Vagina (tissue), 2 donors: ENCODE results near the gene WNT6. TPM values are rescaled to one million over a fixed set of nuclear protein-coding genes. Genes with fewer than 3 reads are reported as not detected.

ENCODE experiments used
- DNase-seq, 2 donors: peaks; one replicate each; pipeline ENCODE4 v3.0.0-alpha.2; 2017; ENCODE audit errors: extremely low spot score in 2 of 2
- H3K27ac ChIP-seq: fragments of 200-600 bp; sonication (generic); one replicate; pipeline ENCODE4 v1.5.1; 2019
- H3K27me3 ChIP-seq: fragments of 200-600 bp; sonication (generic); one replicate; pipeline ENCODE4 v1.5.1; 2019
- H3K36me3 ChIP-seq, 2 donors: fragments of 200-600 bp; sonication (generic); one replicate each; pipeline ENCODE4 v1.5.1; 2017 to 2019
- H3K4me1 ChIP-seq: fragments of 200-600 bp; sonication (generic); one replicate; pipeline ENCODE4 v1.5.1; 2019
- H3K4me3 ChIP-seq, 2 donors: fragments of 200-600 bp; sonication (generic); 1 replicate in 1 of 2; 2 replicates in 1 of 2; pipeline ENCODE4 v1.5.1; 2016 to 2019
- H3K9me3 ChIP-seq: fragments of 200-600 bp; sonication (generic); one replicate; pipeline ENCODE4 v1.5.1; 2019
- POLR2A ChIP-seq, 2 donors: fragments of 450-650 bp; IDR thresholded peaks; one replicate each; pipeline ENCODE4 v1.6.1; 2017; ENCODE audit warnings: antibody characterized with exemption in 2 of 2, mild to moderate bottlenecking in 2 of 2, moderate library complexity in 2 of 2
- POLR2AphosphoS5 ChIP-seq, 2 donors: sonication (generic); formaldehyde crosslinking; IDR thresholded peaks; one replicate each; pipeline ENCODE4 v1.9.0; 2017; ENCODE audit warnings: antibody characterized with exemption in 2 of 2, mild to moderate bottlenecking in 2 of 2, low read depth in 1 of 2; ENCODE audit not compliant: insufficient read depth in 1 of 2
- intact Hi-C: fragments of 100-400 bp; cut with DNase I; formaldehyde crosslinking; loops from one replicate; pipeline ENCODE4 v1.15.1; 2023
- total RNA-seq: library from RNA; depleted of rRNA; stranded (reverse); fragments of >200 nt; gene quantifications from one replicate; pipeline ENCODE4 v1.2.3, GENCODE V29; 2016
- TF ChIP-seq, protein P1 (sequence below), 3 experiments: fragments of 450-650 bp in 2 of 3; fragments of 200-600 bp in 1 of 3; sonication (generic) in 1 of 3; IDR thresholded peaks; one replicate each; pipeline ENCODE4 v1.5.1; 2017 to 2019; ENCODE audit warnings: antibody characterized with exemption in 3 of 3, mild to moderate bottlenecking in 2 of 3, moderate library complexity in 2 of 3

The WNT6 gene
- total RNA-seq, 1 donor from 2014 or later, result 2.0 TPM

DNA sequence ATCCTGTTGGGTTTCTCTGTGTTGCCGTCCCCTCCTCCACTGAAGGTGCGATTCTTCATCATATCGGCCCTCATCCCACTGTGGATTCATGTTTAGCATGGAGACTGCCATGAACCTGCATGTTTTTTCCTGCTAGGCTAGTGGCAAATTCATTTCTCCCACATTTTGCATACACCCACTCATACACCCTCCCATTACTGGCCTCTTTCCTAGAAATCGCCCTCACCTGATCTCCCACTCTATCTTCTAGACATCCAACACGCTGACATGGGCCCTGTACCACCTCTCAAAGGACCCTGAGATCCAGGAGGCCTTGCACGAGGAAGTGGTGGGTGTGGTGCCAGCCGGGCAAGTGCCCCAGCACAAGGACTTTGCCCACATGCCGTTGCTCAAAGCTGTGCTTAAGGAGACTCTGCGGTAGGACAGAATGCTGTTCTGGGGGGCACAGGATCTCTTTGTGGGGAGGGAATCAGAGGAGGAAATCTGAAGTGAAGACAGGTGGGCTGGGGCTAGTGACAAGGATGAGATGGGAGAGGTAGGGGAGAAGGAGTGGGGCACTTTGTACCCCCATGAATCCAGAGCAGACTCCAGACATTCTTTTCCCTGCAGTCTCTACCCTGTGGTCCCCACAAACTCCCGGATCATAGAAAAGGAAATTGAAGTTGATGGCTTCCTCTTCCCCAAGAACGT, 45.7 kb upstream of the WNT6 start:
- no peak for DNase-seq
- Histone ChIP-seq H3K4me1 (no peaks in the 10 kb centered on the region), H3K27ac (no peak overlapping the region), H3K9me3 (no peaks in the 10 kb centered on the region), H3K36me3 (peaks cover 0 to 36% of the 10 kb centered on the region in 2 donors), H3K4me3 (no peak overlapping the region), H3K27me3 (no peaks in the 10 kb centered on the region)
- TF ChIP-seq POLR2AphosphoS5 (IDR thresholded peaks at IDR 0.05; ENCODE audit: insufficient read depth in 1 of 2, low read depth in 1 of 2), result no peak
- TF ChIP-seq, protein P1, sequence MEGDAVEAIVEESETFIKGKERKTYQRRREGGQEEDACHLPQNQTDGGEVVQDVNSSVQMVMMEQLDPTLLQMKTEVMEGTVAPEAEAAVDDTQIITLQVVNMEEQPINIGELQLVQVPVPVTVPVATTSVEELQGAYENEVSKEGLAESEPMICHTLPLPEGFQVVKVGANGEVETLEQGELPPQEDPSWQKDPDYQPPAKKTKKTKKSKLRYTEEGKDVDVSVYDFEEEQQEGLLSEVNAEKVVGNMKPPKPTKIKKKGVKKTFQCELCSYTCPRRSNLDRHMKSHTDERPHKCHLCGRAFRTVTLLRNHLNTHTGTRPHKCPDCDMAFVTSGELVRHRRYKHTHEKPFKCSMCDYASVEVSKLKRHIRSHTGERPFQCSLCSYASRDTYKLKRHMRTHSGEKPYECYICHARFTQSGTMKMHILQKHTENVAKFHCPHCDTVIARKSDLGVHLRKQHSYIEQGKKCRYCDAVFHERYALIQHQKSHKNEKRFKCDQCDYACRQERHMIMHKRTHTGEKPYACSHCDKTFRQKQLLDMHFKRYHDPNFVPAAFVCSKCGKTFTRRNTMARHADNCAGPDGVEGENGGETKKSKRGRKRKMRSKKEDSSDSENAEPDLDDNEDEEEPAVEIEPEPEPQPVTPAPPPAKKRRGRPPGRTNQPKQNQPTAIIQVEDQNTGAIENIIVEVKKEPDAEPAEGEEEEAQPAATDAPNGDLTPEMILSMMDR (IDR thresholded peaks at IDR 0.05), result no peak
- no peak for TF ChIP-seq POLR2A (IDR thresholded peaks at IDR 0.05)
- intact Hi-C loops, result loop anchor here (10.0 kb wide), 1 partner anchor 1401 kb away; no protein-coding TSS in a partner anchor

DNA sequence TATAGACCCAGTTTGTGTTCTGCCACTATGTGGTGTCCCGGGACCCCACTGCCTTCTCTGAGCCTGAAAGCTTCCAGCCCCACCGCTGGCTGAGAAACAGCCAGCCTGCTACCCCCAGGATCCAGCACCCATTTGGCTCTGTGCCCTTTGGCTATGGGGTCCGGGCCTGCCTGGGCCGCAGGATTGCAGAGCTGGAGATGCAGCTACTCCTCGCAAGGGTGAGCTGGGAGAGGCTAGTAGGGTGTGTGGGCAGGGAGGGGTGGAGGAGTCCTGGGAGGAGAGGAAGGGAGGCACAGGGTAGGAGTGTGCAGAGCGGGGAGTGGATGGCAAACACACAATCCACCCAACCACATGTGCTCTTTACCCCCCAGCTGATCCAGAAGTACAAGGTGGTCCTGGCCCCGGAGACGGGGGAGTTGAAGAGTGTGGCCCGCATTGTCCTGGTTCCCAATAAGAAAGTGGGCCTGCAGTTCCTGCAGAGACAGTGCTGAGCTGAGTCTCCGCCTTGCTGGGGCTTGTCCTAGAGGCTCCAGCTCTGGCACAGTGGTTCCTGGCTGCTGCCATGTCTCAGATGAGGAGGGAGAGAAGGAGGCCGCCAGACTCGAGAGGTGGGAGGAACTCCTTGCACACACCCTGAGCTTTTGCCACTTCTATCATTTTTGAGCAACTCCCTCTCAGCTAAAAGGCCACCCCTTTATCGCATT, 44.9 kb upstream of the WNT6 start:
- no peak for DNase-seq
- TF ChIP-seq POLR2AphosphoS5 (IDR thresholded peaks at IDR 0.05; ENCODE audit: insufficient read depth in 1 of 2, low read depth in 1 of 2) (no peak), POLR2A (IDR thresholded peaks at IDR 0.05) (no peak)
- TF ChIP-seq, protein P1 (IDR thresholded peaks at IDR 0.05), result no peak
- no peaks in the 10 kb centered on the region for H3K27me3 ChIP-seq
- no peaks in the 10 kb centered on the region for H3K9me3 ChIP-seq
- peaks cover 0 to 36% of the 10 kb centered on the region in 2 donors for H3K36me3 ChIP-seq
- intact Hi-C loops, result loop anchor here (10.0 kb wide), 1 partner anchor 1400 kb away; no protein-coding TSS in a partner anchor
- H3K4me3 ChIP-seq, result no peak overlapping the region
- H3K27ac ChIP-seq, result no peak overlapping the region
- no peaks in the 10 kb centered on the region for H3K4me1 ChIP-seq

DNA sequence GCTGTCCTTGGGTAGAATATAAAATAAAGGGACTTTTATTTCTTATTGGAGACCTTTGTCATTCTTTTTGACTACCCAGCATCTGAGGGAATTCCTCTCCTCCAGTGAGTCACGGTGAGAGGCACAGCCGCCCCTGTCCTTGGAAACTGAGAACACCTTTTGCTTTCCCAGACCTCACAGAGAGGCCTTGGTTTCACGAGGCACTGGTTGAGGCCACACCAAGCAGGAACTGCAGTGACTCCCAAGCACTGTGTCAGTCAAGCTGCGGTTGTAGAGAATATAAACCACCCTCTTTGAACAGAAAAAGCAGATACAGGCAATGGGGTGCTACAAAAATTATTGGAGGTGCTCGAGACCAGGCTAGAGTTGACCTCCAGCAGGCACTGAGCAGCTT, 44.4 kb upstream of the WNT6 start:
- H3K27me3 ChIP-seq, result no peaks in the 10 kb centered on the region
- DNase-seq, result no peak
- peaks cover 0 to 36% of the 10 kb centered on the region in 2 donors for H3K36me3 ChIP-seq
- no peaks in the 10 kb centered on the region for H3K4me1 ChIP-seq
- H3K9me3 ChIP-seq, result no peaks in the 10 kb centered on the region
- TF ChIP-seq, protein P1 (IDR thresholded peaks at IDR 0.05), result no peak
- no peak for TF ChIP-seq POLR2A (IDR thresholded peaks at IDR 0.05)
- TF ChIP-seq POLR2AphosphoS5 (IDR thresholded peaks at IDR 0.05; ENCODE audit: insufficient read depth in 1 of 2, low read depth in 1 of 2), result no peak
- no peak overlapping the region for H3K27ac ChIP-seq
- intact Hi-C loops, result loop anchor here (10.0 kb wide), 1 partner anchor 1400 kb away; no protein-coding TSS in a partner anchor
- H3K4me3 ChIP-seq, result no peak overlapping the region

DNA sequence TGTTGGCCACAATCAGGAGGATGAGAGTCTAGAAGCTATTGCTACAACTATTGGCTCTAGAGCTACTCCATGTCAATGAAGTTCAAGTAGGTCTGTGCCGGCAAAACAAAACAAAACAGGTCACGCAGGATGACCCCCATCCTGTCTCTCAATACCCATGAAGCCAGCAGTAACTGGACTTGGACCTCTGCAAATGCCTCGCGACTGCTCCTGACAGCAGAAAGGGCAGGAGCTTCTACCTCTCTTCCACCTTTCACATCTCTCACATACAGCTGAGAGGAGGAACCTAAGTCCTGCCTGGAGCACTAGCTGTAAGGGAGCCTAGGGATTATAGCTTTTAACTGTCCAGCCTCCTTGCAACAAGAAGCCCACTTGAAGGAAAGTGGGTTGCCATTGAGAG, 44.0 kb upstream of the WNT6 start:
- Histone ChIP-seq H3K27me3 (no peaks in the 10 kb centered on the region), H3K27ac (no peak overlapping the region), H3K36me3 (peaks cover 0 to 36% of the 10 kb centered on the region in 2 donors), H3K4me3 (no peak overlapping the region), H3K4me1 (no peaks in the 10 kb centered on the region), H3K9me3 (no peaks in the 10 kb centered on the region)
- DNase-seq, result no peak
- intact Hi-C loops, result loop anchor here (10.0 kb wide), 1 partner anchor 1399 kb away; no protein-coding TSS in a partner anchor
- no peak for TF ChIP-seq POLR2A (IDR thresholded peaks at IDR 0.05)
- TF ChIP-seq, protein P1 (IDR thresholded peaks at IDR 0.05), result no peak
- TF ChIP-seq POLR2AphosphoS5 (IDR thresholded peaks at IDR 0.05; ENCODE audit: insufficient read depth in 1 of 2, low read depth in 1 of 2), result no peak
